ENCODE data around the gene MEPE. TPM values are rescaled to one million over a fixed set of nuclear protein-coding genes. Genes with fewer than 3 reads are reported as not detected.

MEPE gene
- total and polyA plus RNA-seq, 2 of the 8 experiments (the other 6 are each of a cell fraction or from before 2014, with no cell fraction given), result not detected

DNA sequence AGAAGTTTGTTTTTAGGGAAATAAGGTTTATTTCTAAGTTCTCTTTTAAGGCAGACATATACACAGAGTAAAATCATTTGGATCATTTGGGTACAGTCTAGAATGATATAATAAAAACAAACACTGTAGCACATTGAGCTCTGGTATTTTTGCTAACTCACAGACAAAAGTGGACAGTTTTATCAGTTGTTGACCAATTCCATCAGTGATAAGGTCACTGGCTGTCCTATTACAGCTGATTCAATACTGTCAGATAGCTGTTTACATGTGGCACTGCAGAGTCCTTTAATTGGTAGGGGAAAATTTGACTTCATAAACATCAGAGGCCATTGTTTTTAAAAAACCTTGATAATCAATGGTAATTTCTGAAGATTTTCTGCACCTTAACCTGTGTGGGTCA lies 29.9 kb upstream of the MEPE start:
- Histone ChIP-seq H3K4me2 (ENCODE audit: insufficient read depth in 1 of 2, low read depth in 2 of 2, low read length in 2 of 2) (no peak overlapping the region), H3K23me2 (ENCODE audit: low read depth, low read length) (no peaks in the 10 kb centered on the region), H3K79me2 (ENCODE audit: control insufficient read depth in 1 of 2, insufficient read depth in 2 of 2, low read length in 2 of 2) (no peaks in the 10 kb centered on the region), H2AFZ (ENCODE audit: low read length) (no peak overlapping the region), H3K27ac (ENCODE audit: low read depth, low read length) (no peak overlapping the region), H4K5ac (ENCODE audit: insufficient read length, low read depth, low read length) (no peak overlapping the region), H3K14ac (ENCODE audit: insufficient read length) (no peak overlapping the region), H3K23ac (ENCODE audit: insufficient read length) (no peak overlapping the region), H3K4ac (replicated peaks; ENCODE audit: insufficient read length, low read depth, low read length) (no peak overlapping the region), H3K27me3 (replicated peaks in 1 of 4; ENCODE audit: control insufficient read depth in 3 of 4, extremely low read depth in 1 of 4, insufficient read depth in 3 of 4, low read length in 3 of 4) (no peaks in the 10 kb centered on the region), H3K4me1 (replicated peaks in 1 of 4; ENCODE audit: control insufficient read depth in 3 of 4, insufficient read depth in 4 of 4, low read length in 3 of 4) (no peaks in the 10 kb centered on the region), H3K36me3 (ENCODE audit: control insufficient read depth in 2 of 4, insufficient read depth in 4 of 4, low read length in 3 of 4) (no peaks in the 10 kb centered on the region), H2BK120ac (replicated peaks; ENCODE audit: low read depth, low read length) (no peak overlapping the region), H3K79me1 (ENCODE audit: low read depth, low read length) (no peaks in the 10 kb centered on the region), H3K9me3 (ENCODE audit: insufficient read depth in 2 of 2, low read depth in 1 of 2, low read length in 1 of 2) (no peaks in the 10 kb centered on the region), H4K8ac (ENCODE audit: extremely low read depth, insufficient read depth, low read length) (no peak overlapping the region), H2BK12ac (ENCODE audit: low read depth, low read length) (no peak overlapping the region), H2AK5ac (ENCODE audit: low read depth, low read length) (no peak overlapping the region), H4K91ac (replicated peaks; ENCODE audit: insufficient read length, low read length) (no peak overlapping the region), H3K4me3 (ENCODE audit: extremely low read depth in 1 of 4, insufficient read depth in 2 of 4, low read depth in 3 of 4, low read length in 4 of 4) (no peak overlapping the region), H3K18ac (ENCODE audit: extremely low read depth, low read length) (no peak overlapping the region), H3K56ac (replicated peaks; ENCODE audit: insufficient read length, low read depth, low read length) (no peak overlapping the region), H2BK5ac (ENCODE audit: low read depth, low read length) (no peak overlapping the region), H2BK15ac (ENCODE audit: low read length) (no peak overlapping the region), H4K20me1 (replicated peaks in 1 of 2; ENCODE audit: control insufficient read depth in 1 of 2, insufficient read depth in 2 of 2, low read length in 2 of 2) (no peaks in the 10 kb centered on the region), H3K9ac (replicated peaks in 1 of 4; ENCODE audit: extremely low read depth in 1 of 4, low read depth in 3 of 4, low read length in 3 of 4) (no peak overlapping the region), H2BK20ac (ENCODE audit: low read length) (no peak overlapping the region)
- no peak for DNase-seq (ENCODE audit: low read depth in 1 of 2, low spot score in 2 of 2)
- no peak for FAIRE-seq
- CTCF ChIA-PET (ENCODE audit: partially characterized antibody), result interaction anchor here (0.9 kb wide), 1 partner anchor 36 kb away, joined by 3 read pairs; no protein-coding TSS in a partner anchor
- POLR2A ChIA-PET (ENCODE audit: partially characterized antibody), result interaction anchor here (0.6 kb wide), 1 partner anchor 18 kb away, joined by 3 read pairs; no protein-coding TSS in a partner anchor
- no peak for TF ChIP-seq TAF7 (optimal IDR thresholded peaks at IDR 0.05; ENCODE audit: borderline replicate concordance, low read depth, low read length)
- no peak for TF ChIP-seq HDAC6 (IDR thresholded peaks at IDR 0.05; ENCODE audit: low read depth, low read length)
- TF ChIP-seq EZH2 (IDR thresholded peaks at IDR 0.05; ENCODE audit: low read depth, low read length, severe bottlenecking), result no peak
- no peak for TF ChIP-seq RBBP5 (IDR thresholded peaks at IDR 0.05; ENCODE audit: borderline replicate concordance, low read depth, low read length)
- no peak for TF ChIP-seq CREB1 (IDR thresholded peaks at IDR 0.05)
- no peak for TF ChIP-seq POU5F1 (IDR thresholded peaks at IDR 0.05; ENCODE audit: low read depth, low read length)
- TF ChIP-seq TEAD4 (IDR thresholded peaks at IDR 0.05; ENCODE audit: low read depth, low read length), result no peak
- no peak for TF ChIP-seq HDAC2 (IDR thresholded peaks at IDR 0.05; ENCODE audit: borderline replicate concordance in 1 of 2, low read depth in 2 of 2, low read length in 2 of 2)
- no peak for TF ChIP-seq FOSL1 (IDR thresholded peaks at IDR 0.05; ENCODE audit: insufficient read depth, low read depth, low read length)
- no peak for TF ChIP-seq ZNF274 (IDR thresholded peaks at IDR 0.05; ENCODE audit: borderline replicate concordance, extremely low read depth, low read length)
- no peak for TF ChIP-seq MAX (IDR thresholded peaks at IDR 0.05)
- TF ChIP-seq GABPA (IDR thresholded peaks at IDR 0.05; ENCODE audit: borderline replicate concordance, insufficient read depth, low read length), result no peak
- TF ChIP-seq CBX5 (IDR thresholded peaks at IDR 0.05; ENCODE audit: low read depth, low read length), result no peak
